Ammon's horn (tissue), 1 donor: ENCODE measurements around the gene MYRFL.
"Not testable (repeated sequence)": the region's sequence is repeated elsewhere in the genome, so short reads cannot be mapped to it uniquely, and the experiment has no call there.

Source experiments
- DNase-seq: peaks from one replicate; pipeline ENCODE4 v3.0.0-alpha.2; 2016; ENCODE audit warnings: low spot score

The MYRFL gene

GRCh38 chr12:69824966-69825560 is at the start of gene MYRFL:
Gene MYRFL (plus strand): TSS chr12:69825227. CDS start chr12:69825518, 291 bp downstream.
- no peak for DNase-seq

GRCh38 chr12:69779928-69780327 is 45.1 kb upstream of the MYRFL start:
- peak; percentile 8 for DNase-seq

GRCh38 chr12:69783365-69783764 is 41.7 kb upstream of the MYRFL start:
- DNase-seq: no peak

GRCh38 chr12:69789351-69789750 is 35.7 kb upstream of the MYRFL start:
- DNase-seq: no peak

GRCh38 chr12:69792533-69792932 is 32.5 kb upstream of the MYRFL start:
- no peak for DNase-seq

- not testable (repeated sequence) for DNase-seq
Measured at GRCh38 chr12:69807101-69807897, 17.7 kb upstream of the MYRFL start.

- no peak for DNase-seq
Measured at GRCh38 chr12:69810870-69811498, 14.0 kb upstream of the MYRFL start.

GRCh38 chr12:69816082-69816481 is 8.9 kb upstream of the MYRFL start:
- DNase-seq: no peak

GRCh38 chr12:69821032-69821455 is 4.0 kb upstream of the MYRFL start:
- DNase-seq: no peak

GRCh38 chr12:69821456-69822159 is 3.4 kb upstream of the MYRFL start:
- DNase-seq: peak; percentile 41

GRCh38 chr12:69822201-69822860 is 2.7 kb upstream of the MYRFL start:
- no peak for DNase-seq

GRCh38 chr12:69824028-69824427 is 999 bp upstream of the MYRFL start:
- no peak for DNase-seq

- DNase-seq: no peak
Measured at GRCh38 chr12:69828897-69829296, 3.9 kb downstream of the MYRFL start.

GRCh38 chr12:69833696-69834095 is 8.7 kb downstream of the MYRFL start:
- no peak for DNase-seq

- DNase-seq: no peak
Measured at GRCh38 chr12:69834147-69834546, 9.1 kb downstream of the MYRFL start.

GRCh38 chr12:69834576-69834975 is 9.5 kb downstream of the MYRFL start:
- no peak for DNase-seq

GRCh38 chr12:69835081-69835480 is 10.1 kb downstream of the MYRFL start:
- DNase-seq: no peak

GRCh38 chr12:69836015-69836414 is 11.0 kb downstream of the MYRFL start:
- no peak for DNase-seq

- peak; percentile 45 for DNase-seq
Measured at GRCh38 chr12:69837191-69837590, 12.2 kb downstream of the MYRFL start.

- no peak for DNase-seq
Measured at GRCh38 chr12:69837657-69838415, 12.8 kb downstream of the MYRFL start.

GRCh38 chr12:69840727-69841126 is 15.7 kb downstream of the MYRFL start:
- DNase-seq: no peak
